Testis (tissue), 2 donors: Measurements from ENCODE around the gene LIMA1.

ENCODE experiments used
- POLR2A ChIP-seq: fragments of 450-650 bp; IDR thresholded peaks from one replicate; pipeline ENCODE4 v1.6.1; 2017; ENCODE audit warnings: antibody characterized with exemption, mild to moderate bottlenecking, moderate library complexity
- TF ChIP-seq, protein P1 (sequence below), 3 experiments: fragments of 450-650 bp in 2 of 3; fragments of 200-600 bp in 1 of 3; sonication (generic) in 1 of 3; IDR thresholded peaks; one replicate each; pipeline ENCODE4 v1.5.1; 2016 to 2019; ENCODE audit warnings: antibody characterized with exemption in 3 of 3, mild to moderate bottlenecking in 2 of 3, moderate library complexity in 1 of 3

DNA sequence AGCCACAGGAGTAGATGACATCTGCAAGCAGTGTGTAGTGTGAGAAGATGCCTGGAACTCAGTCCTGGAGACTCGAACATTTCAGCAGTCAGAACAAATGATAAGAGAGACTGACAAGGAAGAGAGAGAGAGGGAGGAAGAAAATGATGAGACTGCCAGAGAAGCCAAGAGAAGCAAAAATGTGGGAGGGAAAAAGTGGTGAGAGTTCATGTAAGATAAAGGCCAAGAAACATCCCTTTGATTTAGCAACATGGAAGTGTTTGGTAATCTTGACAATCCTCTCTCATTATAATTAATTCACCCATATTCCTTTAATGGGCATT, 42.6 kb downstream of the LIMA1 start:
- TF ChIP-seq, protein P1, sequence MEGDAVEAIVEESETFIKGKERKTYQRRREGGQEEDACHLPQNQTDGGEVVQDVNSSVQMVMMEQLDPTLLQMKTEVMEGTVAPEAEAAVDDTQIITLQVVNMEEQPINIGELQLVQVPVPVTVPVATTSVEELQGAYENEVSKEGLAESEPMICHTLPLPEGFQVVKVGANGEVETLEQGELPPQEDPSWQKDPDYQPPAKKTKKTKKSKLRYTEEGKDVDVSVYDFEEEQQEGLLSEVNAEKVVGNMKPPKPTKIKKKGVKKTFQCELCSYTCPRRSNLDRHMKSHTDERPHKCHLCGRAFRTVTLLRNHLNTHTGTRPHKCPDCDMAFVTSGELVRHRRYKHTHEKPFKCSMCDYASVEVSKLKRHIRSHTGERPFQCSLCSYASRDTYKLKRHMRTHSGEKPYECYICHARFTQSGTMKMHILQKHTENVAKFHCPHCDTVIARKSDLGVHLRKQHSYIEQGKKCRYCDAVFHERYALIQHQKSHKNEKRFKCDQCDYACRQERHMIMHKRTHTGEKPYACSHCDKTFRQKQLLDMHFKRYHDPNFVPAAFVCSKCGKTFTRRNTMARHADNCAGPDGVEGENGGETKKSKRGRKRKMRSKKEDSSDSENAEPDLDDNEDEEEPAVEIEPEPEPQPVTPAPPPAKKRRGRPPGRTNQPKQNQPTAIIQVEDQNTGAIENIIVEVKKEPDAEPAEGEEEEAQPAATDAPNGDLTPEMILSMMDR (IDR thresholded peaks at IDR 0.05): no peak
- no peak for TF ChIP-seq POLR2A
